SH-SY5Y (cell line): Measurements from ENCODE around the gene CAPSL.

Experiments used
- GATA2 ChIP-seq: IDR thresholded peaks from 2 replicates; pipeline ENCODE4 v1.6.1; 2011; ENCODE audit warnings: mild to moderate bottlenecking, low read depth, low read length
- GATA3 ChIP-seq: IDR thresholded peaks from 2 replicates; pipeline ENCODE4 v1.6.1; 2011; ENCODE audit warnings: low read depth, mild to moderate bottlenecking, low read length, moderate library complexity

DNA sequence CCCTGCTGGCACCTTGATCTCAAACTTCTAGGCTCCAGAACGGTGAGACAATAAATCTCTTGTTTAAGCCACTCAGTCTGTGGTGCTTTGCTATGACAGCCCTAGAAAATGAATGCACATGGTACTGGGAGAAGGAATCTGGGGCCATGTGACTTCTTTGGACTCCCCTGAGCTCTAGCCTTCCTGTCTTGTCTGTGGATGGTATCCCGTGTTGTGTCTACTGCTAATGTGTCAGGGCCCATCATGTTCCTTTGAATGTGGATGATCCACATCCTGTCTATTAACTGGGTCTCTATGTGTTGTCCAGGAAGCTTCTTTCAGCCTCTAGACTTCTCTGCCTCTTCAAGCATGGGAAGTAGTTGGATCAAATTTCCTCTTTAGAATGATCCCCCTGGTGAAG lies 56.7 kb downstream of the CAPSL start:
- TF ChIP-seq GATA3 (no peak), GATA2 (no peak)
